ENCODE data around the gene TRIP6. TPM values are rescaled to one million over a fixed set of nuclear protein-coding genes. Genes with fewer than 3 reads are reported as not detected.

TRIP6 gene
- total and polyA plus RNA-seq, 2 of the 8 experiments (the other 6 are each of a cell fraction or from before 2014, with no cell fraction given), result 88.4 to 103 TPM

DNA sequence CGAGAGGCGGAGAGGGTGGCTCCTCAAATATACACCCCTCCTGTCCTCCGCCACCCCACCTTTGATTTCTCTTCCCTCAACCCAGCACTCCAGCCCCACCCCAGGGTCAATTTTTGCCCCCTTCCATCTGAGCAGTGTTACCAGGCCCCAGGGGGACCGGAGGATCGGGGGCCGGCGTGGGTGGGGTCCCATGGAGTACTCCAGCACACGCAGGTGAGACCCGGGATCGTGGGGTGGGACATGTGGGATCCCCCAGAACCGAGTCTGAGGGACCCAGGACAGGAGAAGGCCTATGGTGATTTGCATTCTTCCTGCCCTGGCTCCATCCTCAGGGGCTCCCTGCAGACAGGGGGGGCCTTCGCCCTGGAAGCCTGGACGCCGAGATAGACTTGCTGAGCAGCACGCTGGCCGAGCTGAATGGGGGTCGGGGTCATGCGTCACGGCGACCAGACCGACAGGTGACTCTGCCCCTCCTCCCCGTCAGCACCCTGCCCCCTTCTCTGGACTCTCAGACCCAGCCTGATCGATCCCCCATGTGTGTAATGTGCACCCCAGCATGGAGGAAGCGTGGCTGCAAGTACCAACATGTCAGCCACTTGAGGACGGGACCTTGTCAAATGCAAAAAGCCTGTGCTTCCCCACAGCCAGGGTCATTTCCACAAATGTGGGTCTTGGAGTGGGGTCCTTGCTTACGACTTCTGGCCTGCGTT, 744 bp downstream of the TRIP6 start:
- Histone ChIP-seq H3K9ac (replicated peaks in 1 of 4; ENCODE audit: extremely low read depth in 1 of 4, low read depth in 3 of 4, low read length in 3 of 4) (peak overlapping the region; percentile 64 to 91 (median 83)), H2BK15ac (ENCODE audit: low read length) (peak overlapping the region; percentile 23; the same call in 1 of the 2 replicates), H2AFZ (ENCODE audit: low read length) (no peak overlapping the region), H2BK120ac (replicated peaks; ENCODE audit: low read depth, low read length) (peak overlapping the region; percentile 78), H4K8ac (ENCODE audit: extremely low read depth, insufficient read depth, low read length) (peak overlapping the region; percentile 95), H2BK5ac (ENCODE audit: low read depth, low read length) (peak overlapping the region; percentile 94), H3K27ac (ENCODE audit: low read depth, low read length) (peak overlapping the region; percentile 94), H2AK5ac (ENCODE audit: low read depth, low read length) (no peak overlapping the region), H3K79me2 (ENCODE audit: control insufficient read depth in 1 of 2, insufficient read depth in 2 of 2, low read length in 2 of 2) (peaks cover 0 to 18% of the 10 kb centered on the region in 2 experiments; a peak in 3 of 4 replicates), H3K9me3 (ENCODE audit: insufficient read depth in 2 of 2, low read depth in 1 of 2, low read length in 1 of 2) (no peaks in the 10 kb centered on the region), H3K27me3 (replicated peaks in 1 of 4; ENCODE audit: control insufficient read depth in 3 of 4, extremely low read depth in 1 of 4, insufficient read depth in 3 of 4, low read length in 3 of 4) (no peaks in the 10 kb centered on the region), H3K18ac (ENCODE audit: extremely low read depth, low read length) (peak overlapping the region; percentile 99), H4K5ac (ENCODE audit: insufficient read length, low read depth, low read length) (peak overlapping the region; percentile 94), H3K23me2 (ENCODE audit: low read depth, low read length) (peaks cover 6% of the 10 kb centered on the region; the same call in 1 of the 2 replicates), H2BK20ac (ENCODE audit: low read length) (no peak overlapping the region), H3K56ac (replicated peaks; ENCODE audit: insufficient read length, low read depth, low read length) (peak overlapping the region; percentile 92), H3K4me1 (replicated peaks in 1 of 4; ENCODE audit: control insufficient read depth in 3 of 4, insufficient read depth in 4 of 4, low read length in 3 of 4) (peaks cover 2 to 16% (median 11%) of the 10 kb centered on the region in 4 experiments), H2BK12ac (ENCODE audit: low read depth, low read length) (peak overlapping the region; percentile 84; the same call in 1 of the 2 replicates), H4K20me1 (replicated peaks in 1 of 2; ENCODE audit: control insufficient read depth in 1 of 2, insufficient read depth in 2 of 2, low read length in 2 of 2) (no peaks in the 10 kb centered on the region), H3K4me3 (ENCODE audit: extremely low read depth in 1 of 4, insufficient read depth in 2 of 4, low read depth in 3 of 4, low read length in 4 of 4) (peak overlapping the region; percentile 68 to 93 (median 83)), H3K36me3 (ENCODE audit: control insufficient read depth in 2 of 4, insufficient read depth in 4 of 4, low read length in 3 of 4) (peaks cover 19 to 32% (median 25%) of the 10 kb centered on the region in 4 experiments), H3K4ac (replicated peaks; ENCODE audit: insufficient read length, low read depth, low read length) (peak overlapping the region; percentile 77), H4K91ac (replicated peaks; ENCODE audit: insufficient read length, low read length) (peak overlapping the region; percentile 84), H3K14ac (ENCODE audit: insufficient read length) (no peak overlapping the region), H3K79me1 (ENCODE audit: low read depth, low read length) (peaks cover 7% of the 10 kb centered on the region; the same call in 1 of the 2 replicates), H3K4me2 (ENCODE audit: insufficient read depth in 1 of 2, low read depth in 2 of 2, low read length in 2 of 2) (peak overlapping the region; percentile 73 to 91), H3K23ac (ENCODE audit: insufficient read length) (no peak overlapping the region)
- TF ChIP-seq TAF1 (IDR thresholded peaks at IDR 0.05; ENCODE audit: low read depth, low read length) (peak; percentile 46; the same call in 1 of the 2 replicates), ASH2L (IDR thresholded peaks at IDR 0.05; ENCODE audit: low read length) (no peak), CREB1 (IDR thresholded peaks at IDR 0.05) (peak; percentile 75), POLR2A (IDR thresholded peaks at IDR 0.05; ENCODE audit: control extremely low read depth in 1 of 2, low read depth in 2 of 2, low read length in 2 of 2) (0 out of 3 replicates have a peak, but pooled peaks of 1 of the 2 experiments have one; percentile 48), GABPA (IDR thresholded peaks at IDR 0.05; ENCODE audit: borderline replicate concordance, insufficient read depth, low read length) (no peak), POLR2AphosphoS5 (IDR thresholded peaks at IDR 0.05; ENCODE audit: low read depth, low read length) (peak; percentile 78)
- FAIRE-seq (no peak), DNase-seq (ENCODE audit: low read depth in 1 of 2, low spot score in 2 of 2) (peak in 1 of 2 experiments; percentile 53)
- ChIA-PET POLR2A (ENCODE audit: partially characterized antibody) (interaction anchor here (1.2 to 15.1 kb wide), 10 partner anchors 10 to 63 kb away, joined by 3 to 313 read pairs (median 6); partner anchors contain the start of genes SLC12A9 and UFSP1), CTCF (ENCODE audit: partially characterized antibody) (no interaction called here)
- 19% methylated on average over 24 of the region's 27 CpGs; no CpG with 5 or more reads in 1 of the 2 experiments for WGBS, 2 experiments (ENCODE audit: extremely low coverage in 1 of 2, insufficient coverage in 1 of 2, insufficient read length in 1 of 2, insufficient replicate concordance in 2 of 2, low coverage in 1 of 2, low lambda C conversion rate in 2 of 2, missing lambda C conversion rate in 1 of 2)
